ENCODE measurements around the gene LDB1.

GRCh38 chr10:102085336-102085735 lies 34.8 kb downstream of the LDB1 start:
- TF ChIP-seq, protein P1, sequence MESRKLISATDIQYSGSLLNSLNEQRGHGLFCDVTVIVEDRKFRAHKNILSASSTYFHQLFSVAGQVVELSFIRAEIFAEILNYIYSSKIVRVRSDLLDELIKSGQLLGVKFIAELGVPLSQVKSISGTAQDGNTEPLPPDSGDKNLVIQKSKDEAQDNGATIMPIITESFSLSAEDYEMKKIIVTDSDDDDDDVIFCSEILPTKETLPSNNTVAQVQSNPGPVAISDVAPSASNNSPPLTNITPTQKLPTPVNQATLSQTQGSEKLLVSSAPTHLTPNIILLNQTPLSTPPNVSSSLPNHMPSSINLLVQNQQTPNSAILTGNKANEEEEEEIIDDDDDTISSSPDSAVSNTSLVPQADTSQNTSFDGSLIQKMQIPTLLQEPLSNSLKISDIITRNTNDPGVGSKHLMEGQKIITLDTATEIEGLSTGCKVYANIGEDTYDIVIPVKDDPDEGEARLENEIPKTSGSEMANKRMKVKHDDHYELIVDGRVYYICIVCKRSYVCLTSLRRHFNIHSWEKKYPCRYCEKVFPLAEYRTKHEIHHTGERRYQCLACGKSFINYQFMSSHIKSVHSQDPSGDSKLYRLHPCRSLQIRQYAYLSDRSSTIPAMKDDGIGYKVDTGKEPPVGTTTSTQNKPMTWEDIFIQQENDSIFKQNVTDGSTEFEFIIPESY (IDR thresholded peaks at IDR 0.05) = no peak
- TF ChIP-seq, protein P2, sequence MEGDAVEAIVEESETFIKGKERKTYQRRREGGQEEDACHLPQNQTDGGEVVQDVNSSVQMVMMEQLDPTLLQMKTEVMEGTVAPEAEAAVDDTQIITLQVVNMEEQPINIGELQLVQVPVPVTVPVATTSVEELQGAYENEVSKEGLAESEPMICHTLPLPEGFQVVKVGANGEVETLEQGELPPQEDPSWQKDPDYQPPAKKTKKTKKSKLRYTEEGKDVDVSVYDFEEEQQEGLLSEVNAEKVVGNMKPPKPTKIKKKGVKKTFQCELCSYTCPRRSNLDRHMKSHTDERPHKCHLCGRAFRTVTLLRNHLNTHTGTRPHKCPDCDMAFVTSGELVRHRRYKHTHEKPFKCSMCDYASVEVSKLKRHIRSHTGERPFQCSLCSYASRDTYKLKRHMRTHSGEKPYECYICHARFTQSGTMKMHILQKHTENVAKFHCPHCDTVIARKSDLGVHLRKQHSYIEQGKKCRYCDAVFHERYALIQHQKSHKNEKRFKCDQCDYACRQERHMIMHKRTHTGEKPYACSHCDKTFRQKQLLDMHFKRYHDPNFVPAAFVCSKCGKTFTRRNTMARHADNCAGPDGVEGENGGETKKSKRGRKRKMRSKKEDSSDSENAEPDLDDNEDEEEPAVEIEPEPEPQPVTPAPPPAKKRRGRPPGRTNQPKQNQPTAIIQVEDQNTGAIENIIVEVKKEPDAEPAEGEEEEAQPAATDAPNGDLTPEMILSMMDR (IDR thresholded peaks at IDR 0.05; ENCODE audit: low read depth, low read length, missing input control) = no peak
- TF ChIP-seq FOXA1 (IDR thresholded peaks at IDR 0.05) (no peak), MAX (IDR thresholded peaks at IDR 0.05) (no peak), NR2F2 (IDR thresholded peaks at IDR 0.05) (no peak), HNF4A (conservative IDR thresholded peaks at IDR 0.05) (no peak), RAD21 (IDR thresholded peaks at IDR 0.05) (no peak), GABPA (IDR thresholded peaks at IDR 0.05 in 1 of 2, conservative IDR thresholded peaks at IDR 0.05 in 1 of 2) (no peak), REST (IDR thresholded peaks at IDR 0.05) (no peak), TAF1 (conservative IDR thresholded peaks at IDR 0.05) (no peak), EGR1 (IDR thresholded peaks at IDR 0.05; ENCODE audit: low read depth in 2 of 2) (no peak), SP1 (IDR thresholded peaks at IDR 0.05) (no peak), JUND (IDR thresholded peaks at IDR 0.05) (no peak)
- TF ChIP-seq, protein P3, sequence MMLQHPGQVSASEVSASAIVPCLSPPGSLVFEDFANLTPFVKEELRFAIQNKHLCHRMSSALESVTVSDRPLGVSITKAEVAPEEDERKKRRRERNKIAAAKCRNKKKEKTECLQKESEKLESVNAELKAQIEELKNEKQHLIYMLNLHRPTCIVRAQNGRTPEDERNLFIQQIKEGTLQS (IDR thresholded peaks at IDR 0.05) = no peak

Measured in liver (tissue), 3 donors.